A549 (cell line): ENCODE measurements around the gene AUTS2. TPM values are rescaled to one million over a fixed set of nuclear protein-coding genes. Genes with fewer than 3 reads are reported as not detected.

Source experiments
- ATAC-seq, 2 experiments: fragments of 200-7000 bp in 1 of 2; fragments of >200 bp in 1 of 2; cut with Nextera tagmentation in 1 of 2; cut with Tn5 transposase in 1 of 2; 3 replicates each; pipeline versions ENCODE4 v1.8.0 to v1.9.1; 2018 to 2020; ENCODE audit warnings: mild to moderate bottlenecking in 1 of 2, moderate library complexity in 1 of 2
- CTCF ChIA-PET: fragments of 300-600 bp; sonication (Branson Sonifier 250); formaldehyde crosslinking; extraction: SDS; loops from one replicate; lab custom pipeline; 2021; ENCODE audit warnings: antibody characterized with exemption, inconsistent platforms; lab: Yijun Ruan, JAX
- POLR2A ChIA-PET: fragments of 350-600 bp; formaldehyde crosslinking; extraction: SDS; loops from one replicate; lab custom pipeline; 2021; ENCODE audit warnings: antibody characterized with exemption, inconsistent platforms; lab: Yijun Ruan, JAX
- DNase-seq, 2 experiments: peaks; one replicate each; pipeline versions ENCODE4 v3.0.0 to v3.0.0-alpha.2; 2011 to 2016; ENCODE audit warnings: low read depth in 1 of 2, low spot score in 1 of 2
- FAIRE-seq: peaks from 2 replicates; lab custom pipeline; 2011; peaks lifted over from hg19 to GRCh38; lab: Jason Lieb, UNC
- H3K27ac ChIP-seq, 2 experiments: fragments of >200 bp; sonication (Bioruptor Twin); formaldehyde crosslinking; 3 replicates each; pipeline ENCODE4 v1.5.1; 2016 to 2017
- H3K4me1 ChIP-seq: fragments of >200 bp; sonication (Bioruptor Twin); formaldehyde crosslinking; 3 replicates; pipeline ENCODE4 v1.6.1; 2016
- H3K4me2 ChIP-seq: fragments of >200 bp; sonication (Bioruptor Twin); formaldehyde crosslinking; 3 replicates; pipeline ENCODE4 v1.6.1; 2016
- H3K4me3 ChIP-seq: fragments of >200 bp; sonication (Bioruptor Twin); formaldehyde crosslinking; 3 replicates; pipeline ENCODE4 v1.5.1; 2016
- H3K9me3 ChIP-seq: fragments of >200 bp; sonication (Bioruptor Twin); formaldehyde crosslinking; 3 replicates; pipeline ENCODE4 v1.6.1; 2016
- ATOH8 ChIP-seq: fragments of 250-450 bp; sonication (Bioruptor Pico); IDR thresholded peaks from 2 replicates; pipeline ENCODE4 v1.5.0; 2020; ENCODE audit warnings: low read depth, mild to moderate bottlenecking, moderate library complexity
- CBX2 ChIP-seq: fragments of 200-600 bp; sonication (generic); IDR thresholded peaks from 2 replicates; pipeline ENCODE4 v1.6.1; 2016; ENCODE audit warnings: low read depth, mild to moderate bottlenecking, borderline replicate concordance
- CEBPB ChIP-seq, 2 experiments: fragments of >200 bp in 1 of 2; sonication (Bioruptor Twin) in 1 of 2; formaldehyde crosslinking in 1 of 2; IDR thresholded peaks; 2 replicates each; pipeline ENCODE4 v1.6.1; 2012 to 2016
- CHD2 ChIP-seq: fragments of 150-350 bp; IDR thresholded peaks from 2 replicates; pipeline ENCODE4 v1.6.1; 2014; ENCODE audit warnings: low read length; ENCODE audit not compliant: partially characterized antibody
- E2F6 ChIP-seq: IDR thresholded peaks from 2 replicates; pipeline ENCODE4 v1.6.1; 2012; ENCODE audit warnings: low read depth, borderline replicate concordance
- EHMT2 ChIP-seq: fragments of 200-600 bp; sonication (generic); IDR thresholded peaks from 2 replicates; pipeline ENCODE4 v1.6.1; 2016; ENCODE audit warnings: antibody characterized with exemption, low read depth, mild to moderate bottlenecking, moderate library complexity
- ESRRA ChIP-seq: fragments of 150-350 bp; IDR thresholded peaks from 2 replicates; pipeline ENCODE4 v1.6.1; 2014; ENCODE audit warnings: mild to moderate bottlenecking, low read length, borderline replicate concordance
- FOXS1 ChIP-seq: fragments of 250-450 bp; sonication (Bioruptor Pico); IDR thresholded peaks from 2 replicates; pipeline ENCODE4 v1.5.0; 2020; ENCODE audit warnings: mild to moderate bottlenecking, moderate library complexity
- GATA3 ChIP-seq: IDR thresholded peaks from 2 replicates; pipeline ENCODE4 v1.6.1; 2012; ENCODE audit warnings: borderline replicate concordance
- HDAC2 ChIP-seq: fragments of 200-600 bp; sonication (generic); IDR thresholded peaks from 2 replicates; pipeline ENCODE4 v1.6.1; 2016
- HOXB5 ChIP-seq: fragments of 250-450 bp; sonication (Bioruptor Pico); IDR thresholded peaks from 2 replicates; pipeline ENCODE4 v1.5.0; 2020; ENCODE audit warnings: mild to moderate bottlenecking, moderate library complexity
- JUN ChIP-seq, 2 experiments: fragments of >200 bp; sonication (Bioruptor Twin); formaldehyde crosslinking; IDR thresholded peaks; 2 replicates in 1 of 2; 3 replicates in 1 of 2; pipeline ENCODE4 v1.6.1; 2016 to 2017
- JUNB ChIP-seq: fragments of >200 bp; sonication (Bioruptor Twin); formaldehyde crosslinking; IDR thresholded peaks from 2 replicates; pipeline ENCODE4 v1.6.1; 2016
- MAFK ChIP-seq: fragments of 450-650 bp; IDR thresholded peaks from 2 replicates; pipeline ENCODE4 v1.6.1; 2014; ENCODE audit not compliant: partially characterized antibody
- MAZ ChIP-seq: fragments of 150-350 bp; IDR thresholded peaks from 2 replicates; pipeline ENCODE4 v1.6.1; 2014; ENCODE audit warnings: antibody characterized with exemption, low read depth, low read length, borderline replicate concordance
- MYC ChIP-seq: IDR thresholded peaks from 2 replicates; pipeline ENCODE4 v1.6.1; 2012; ENCODE audit warnings: mild to moderate bottlenecking, inconsistent platforms, low read length, improper control_type of control experiment, borderline replicate concordance
- NPAS2 ChIP-seq: fragments of 250-450 bp; sonication (Bioruptor Pico); IDR thresholded peaks from 2 replicates; pipeline ENCODE4 v1.8.0; 2022; ENCODE audit warnings: mild to moderate bottlenecking, moderate library complexity, borderline replicate concordance
- PBX3 ChIP-seq: IDR thresholded peaks from 2 replicates; pipeline ENCODE4 v1.6.1; 2012
- PHF8 ChIP-seq: fragments of 200-600 bp; sonication (generic); IDR thresholded peaks from 2 replicates; pipeline ENCODE4 v1.6.1; 2016; ENCODE audit warnings: low read depth, mild to moderate bottlenecking, antibody characterized with exemption, moderate library complexity, borderline replicate concordance
- RARB ChIP-seq: fragments of 250-450 bp; sonication (Bioruptor Pico); IDR thresholded peaks from 2 replicates; pipeline ENCODE4 v1.8.0; 2021; ENCODE audit warnings: mild to moderate bottlenecking, moderate library complexity
- RCOR1 ChIP-seq: fragments of 150-350 bp; IDR thresholded peaks from 2 replicates; pipeline ENCODE4 v1.6.1; 2014; ENCODE audit warnings: antibody characterized with exemption, low read length, low read depth
- REST ChIP-seq: fragments of 200-600 bp; sonication (generic); IDR thresholded peaks from 2 replicates; pipeline ENCODE4 v1.6.1; 2016; ENCODE audit warnings: antibody characterized with exemption, mild to moderate bottlenecking, moderate library complexity
- RFX5 ChIP-seq: fragments of 450-650 bp; IDR thresholded peaks from 2 replicates; pipeline ENCODE4 v1.7.1; 2014; ENCODE audit warnings: antibody characterized with exemption, mild to moderate bottlenecking, moderate library complexity
- RNF2 ChIP-seq: fragments of 200-600 bp; sonication (generic); IDR thresholded peaks from 2 replicates; pipeline ENCODE4 v1.6.1; 2016; ENCODE audit warnings: low read depth, mild to moderate bottlenecking, antibody characterized with exemption, moderate library complexity, borderline replicate concordance
- TFCP2L1 ChIP-seq: fragments of 250-450 bp; sonication (Bioruptor Pico); IDR thresholded peaks from 2 replicates; pipeline ENCODE4 v1.5.0; 2021; ENCODE audit warnings: mild to moderate bottlenecking
- ZC3H11A ChIP-seq: fragments of 450-650 bp; IDR thresholded peaks from 2 replicates; pipeline ENCODE4 v1.6.1; 2014; ENCODE audit warnings: antibody characterized with exemption, mild to moderate bottlenecking
- ZNF302 ChIP-seq: fragments of 250-450 bp; sonication (Bioruptor Pico); IDR thresholded peaks from 2 replicates; pipeline ENCODE4 v1.9.0; 2021; ENCODE audit warnings: inconsistent platforms, mild to moderate bottlenecking, moderate library complexity
- WGBS: methylation state at CpG from one replicate; pipeline ENCODE4 v1.1.6; 2017; ENCODE audit errors: missing lambda C conversion rate; 5-methylcytosine and 5-hydroxymethylcytosine counted together
- polyA plus RNA-seq, 4 experiments: library from polyadenylated mRNA; depleted of rRNA in 3 of 4; stranded (reverse); fragments of >200 nt; fragmentation: RNase III in 1 of 4; extraction: RNeasy Plus Mini Kit Qiagen cat#74134 plus additional on column Dnase treatment in 1 of 4; gene quantifications; 2 replicates in 3 of 4; 3 replicates in 1 of 4; pipeline ENCODE4 v1.2.3, GENCODE V29; 2011 to 2017
- TF ChIP-seq, protein P1 (sequence below): fragments of >200 bp; sonication (Bioruptor Twin); formaldehyde crosslinking; IDR thresholded peaks from 3 replicates; pipeline ENCODE4 v1.6.1; 2016

The AUTS2 gene
- polyA plus RNA-seq, 2 of the 4 experiments (the other 2 are of a cell fraction): 1.6 to 3.6 TPM

DNA sequence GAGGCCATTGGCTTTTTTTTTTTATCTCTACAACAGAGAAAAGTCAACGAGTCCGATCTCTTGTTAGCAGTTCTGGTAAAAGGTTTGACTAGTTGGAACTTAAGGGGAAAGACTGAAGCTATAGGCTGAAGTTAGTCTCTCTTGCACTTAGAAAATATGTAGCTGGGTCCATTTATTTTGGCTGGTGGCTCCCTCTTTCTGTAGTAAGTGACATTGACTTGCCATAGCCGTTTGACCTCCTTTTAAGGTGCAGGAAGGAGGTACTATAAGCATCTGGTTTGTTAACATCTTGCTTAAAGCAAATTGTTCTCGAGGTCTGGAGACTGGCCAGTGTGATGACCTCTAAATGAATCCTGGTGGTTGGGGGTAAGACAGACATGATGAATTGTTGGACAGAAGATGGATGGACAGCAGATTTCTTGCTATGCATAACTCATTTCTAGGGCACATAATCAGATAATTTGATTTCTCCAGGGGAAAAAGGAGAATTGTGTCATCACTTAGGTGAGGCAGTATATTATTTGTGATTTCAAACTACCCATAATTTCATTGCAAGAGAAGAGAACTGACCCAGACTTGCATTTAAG lies 1177.4 kb downstream of the AUTS2 start:
- FAIRE-seq (no peak), DNase-seq (peak in 1 of 2 experiments; percentile 6), ATAC-seq (no peak)
- H3K4me2 ChIP-seq: no peak overlapping the region
- TF ChIP-seq GATA3 (no peak), ZC3H11A (no peak), MAFK (no peak)
- ChIA-PET CTCF (no interaction called here), POLR2A (no interaction called here)
- H3K9me3 ChIP-seq: no peaks in the 10 kb centered on the region
- no peak overlapping the region for H3K4me3 ChIP-seq
- H3K27ac ChIP-seq: no peak overlapping the region
- 12% methylated on average over 4 of the region's 4 CpGs for whole genome bisulfite sequencing
- H3K4me1 ChIP-seq: no peaks in the 10 kb centered on the region

DNA sequence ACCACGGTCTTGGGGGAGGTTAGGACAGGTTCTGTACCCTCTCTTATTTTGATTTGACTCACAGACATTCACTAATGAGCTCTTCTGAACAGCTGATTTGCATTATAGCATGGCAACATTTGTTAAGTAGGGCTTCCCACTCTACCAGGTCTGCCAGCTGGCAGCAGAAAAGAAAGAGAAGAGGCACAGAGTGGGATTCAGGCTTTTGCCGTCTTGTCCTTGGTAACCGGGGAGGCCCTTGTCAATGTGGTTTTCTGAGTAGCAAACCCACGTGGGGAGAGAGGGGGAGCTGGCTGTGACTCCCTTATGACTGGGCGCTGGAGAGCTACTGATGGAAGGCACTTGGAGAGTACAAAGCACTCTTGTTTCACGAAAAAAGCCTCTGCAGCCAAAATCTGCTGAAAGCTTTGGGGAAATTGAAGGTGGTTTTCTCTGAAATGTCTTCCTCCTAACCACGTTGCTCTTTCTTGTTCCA lies 1178.4 kb downstream of the AUTS2 start:
- no peak for ATAC-seq
- H3K27ac ChIP-seq: no peak overlapping the region
- no peaks in the 10 kb centered on the region for H3K4me1 ChIP-seq
- WGBS: 22% methylated on average over 7 of the region's 7 CpGs
- TF ChIP-seq ATOH8 (CRISPR knock-in tag) (no peak), PBX3 (no peak), FOXS1 (CRISPR knock-in tag) (no peak), E2F6 (no peak), CBX2 (no peak), MAFK (no peak), HOXB5 (CRISPR knock-in tag) (no peak), JUNB (no peak), CEBPB (IDR thresholded peaks at IDR 0.05) (no peak), MAZ (no peak), PHF8 (no peak), GATA3 (no peak), RCOR1 (no peak), ESRRA (no peak), HDAC2 (no peak), NPAS2 (no peak), RNF2 (no peak)
- TF ChIP-seq, protein P1, sequence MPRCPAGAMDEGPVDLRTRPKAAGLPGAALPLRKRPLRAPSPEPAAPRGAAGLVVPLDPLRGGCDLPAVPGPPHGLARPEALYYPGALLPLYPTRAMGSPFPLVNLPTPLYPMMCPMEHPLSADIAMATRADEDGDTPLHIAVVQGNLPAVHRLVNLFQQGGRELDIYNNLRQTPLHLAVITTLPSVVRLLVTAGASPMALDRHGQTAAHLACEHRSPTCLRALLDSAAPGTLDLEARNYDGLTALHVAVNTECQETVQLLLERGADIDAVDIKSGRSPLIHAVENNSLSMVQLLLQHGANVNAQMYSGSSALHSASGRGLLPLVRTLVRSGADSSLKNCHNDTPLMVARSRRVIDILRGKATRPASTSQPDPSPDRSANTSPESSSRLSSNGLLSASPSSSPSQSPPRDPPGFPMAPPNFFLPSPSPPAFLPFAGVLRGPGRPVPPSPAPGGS: no peak
- FAIRE-seq: no peak
- no peak overlapping the region for H3K4me3 ChIP-seq
- ChIA-PET POLR2A (no interaction called here), CTCF (no interaction called here)
- H3K4me2 ChIP-seq: no peak overlapping the region
- no peaks in the 10 kb centered on the region for H3K9me3 ChIP-seq
- DNase-seq: no peak

DNA sequence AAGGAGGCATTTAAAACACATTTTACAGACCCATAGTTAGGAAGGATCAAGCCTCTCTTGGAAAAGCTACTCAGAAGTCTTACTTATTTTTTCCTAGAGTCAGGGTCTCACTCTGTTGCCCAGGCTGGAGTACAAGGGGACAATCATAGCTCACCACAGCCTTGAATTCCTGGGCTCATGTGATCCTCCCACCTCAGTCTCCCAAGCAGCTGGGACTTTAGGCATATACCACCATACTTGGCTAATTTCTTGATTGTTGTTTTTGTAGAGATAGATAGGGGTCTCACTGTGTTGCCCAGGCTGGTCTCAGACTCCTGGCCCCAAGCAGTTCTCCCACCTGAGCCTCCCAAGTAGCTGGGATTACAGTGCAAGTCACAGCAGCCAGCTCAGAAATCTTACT lies 1179.0 kb downstream of the AUTS2 start:
- POLR2A ChIA-PET: no interaction called here
- no peak overlapping the region for H3K27ac ChIP-seq
- DNase-seq (no peak), FAIRE-seq (no peak), ATAC-seq (no peak)
- H3K4me1 ChIP-seq: no peaks in the 10 kb centered on the region
- H3K4me2 ChIP-seq: no peak overlapping the region
- H3K4me3 ChIP-seq: no peak overlapping the region
- CTCF ChIA-PET: no interaction called here
- no peaks in the 10 kb centered on the region for H3K9me3 ChIP-seq
- TF ChIP-seq CHD2 (no peak), ZNF302 (CRISPR knock-in tag) (no peak), HDAC2 (no peak), MYC (no peak), EHMT2 (no peak), TFCP2L1 (CRISPR knock-in tag) (no peak), REST (no peak), ESRRA (no peak), RNF2 (no peak), RFX5 (no peak), JUN (IDR thresholded peaks at IDR 0.05) (no peak), MAZ (no peak), RARB (CRISPR knock-in tag) (no peak)
